GM12865 (cell line): ENCODE results near the gene MVB12B.

Source experiments
- DNase-seq: peaks from one replicate; pipeline ENCODE4 v3.0.0; 2010; ENCODE audit warnings: low read depth
- H3K4me3 ChIP-seq: 2 replicates; pipeline ENCODE4 v1.5.1; 2011; ENCODE audit warnings: mild to moderate bottlenecking, low read depth, low read length, control low read depth
- CTCF ChIP-seq: IDR thresholded peaks from 2 replicates; pipeline ENCODE4 v1.5.1; 2011; ENCODE audit warnings: low read length, control low read depth, low read depth, inconsistent platforms; ENCODE audit not compliant: insufficient read depth; ENCODE audit errors: missing control alignments

Gene MVB12B

GRCh38 chr9:126404459-126404858, 77.8 kb downstream of the MVB12B start:
- H3K4me3 ChIP-seq: no peak overlapping the region
- DNase-seq: no peak
- no peak for TF ChIP-seq CTCF

- no peak overlapping the region for H3K4me3 ChIP-seq
- no peak for TF ChIP-seq CTCF
- no peak for DNase-seq
Observed at GRCh38 chr9:126406075-126406667, 79.5 kb downstream of the MVB12B start.

- no peak for DNase-seq
- no peak for TF ChIP-seq CTCF
- no peak overlapping the region for H3K4me3 ChIP-seq
Observed at GRCh38 chr9:126407114-126407870, 80.7 kb downstream of the MVB12B start.

- TF ChIP-seq CTCF: no peak
- DNase-seq: no peak
- H3K4me3 ChIP-seq: no peak overlapping the region
Observed at GRCh38 chr9:126408004-126408403, 81.4 kb downstream of the MVB12B start.

GRCh38 chr9:126410229-126410628, 83.6 kb downstream of the MVB12B start:
- TF ChIP-seq CTCF: no peak
- no peak for DNase-seq
- no peak overlapping the region for H3K4me3 ChIP-seq

GRCh38 chr9:126411225-126411947, 84.8 kb downstream of the MVB12B start:
- no peak for TF ChIP-seq CTCF
- peak overlapping the region; percentile 12; the same call in 1 of the 2 replicates for H3K4me3 ChIP-seq
- DNase-seq: peak; percentile 84
